HuH-7.5 (cell line): Measurements from ENCODE around the gene GYS1.

Source experiments
- DNase-seq: peaks from one replicate; pipeline ENCODE4 v3.0.0; 2011; ENCODE audit warnings: low spot score

The GYS1 gene

DNA sequence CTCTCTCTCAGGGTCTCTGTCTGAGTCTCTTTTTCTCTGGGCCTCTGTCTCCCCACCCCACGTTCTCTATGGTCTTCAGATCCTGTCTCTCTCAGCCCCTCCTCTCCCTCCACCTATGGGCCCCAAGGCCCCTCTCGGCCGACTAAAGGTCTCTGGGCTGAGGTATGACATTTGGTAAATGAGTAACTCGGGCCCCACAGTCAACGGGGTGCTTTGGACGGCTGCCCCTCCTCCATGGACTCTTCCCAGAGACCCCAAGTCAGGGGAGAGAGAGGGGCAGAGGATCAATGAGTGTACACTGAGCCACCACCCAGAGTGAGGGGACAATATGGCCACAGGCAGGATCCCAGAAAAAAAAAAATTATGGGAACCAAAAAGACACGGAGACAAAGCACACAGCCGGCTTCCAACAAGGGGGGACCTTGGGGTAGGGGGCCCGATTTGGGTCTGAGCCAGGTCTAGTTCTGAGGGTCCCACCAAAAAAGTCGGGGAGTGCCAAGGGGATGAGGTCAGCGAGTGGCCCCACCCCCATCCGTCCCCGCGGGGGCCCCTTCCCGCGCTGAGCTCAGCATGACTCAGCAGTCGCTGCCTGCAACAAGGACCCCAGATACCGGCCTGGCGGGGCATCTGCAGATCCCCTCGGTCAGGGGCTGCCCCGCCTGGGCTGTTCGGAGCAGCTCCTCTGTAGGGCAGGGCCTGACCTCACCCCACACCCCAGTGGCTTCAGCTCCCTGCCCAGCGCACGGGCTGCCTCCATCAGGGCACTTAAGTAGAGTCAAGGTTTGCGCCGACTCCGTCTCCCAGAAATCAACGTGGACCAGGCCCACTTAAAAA lies 29.5 kb downstream of the GYS1 start:
- peak; percentile 91 for DNase-seq

- DNase-seq = no peak
Measured at GRCh38 chr19:48962849-48963165, 30.3 kb downstream of the GYS1 start.

DNA sequence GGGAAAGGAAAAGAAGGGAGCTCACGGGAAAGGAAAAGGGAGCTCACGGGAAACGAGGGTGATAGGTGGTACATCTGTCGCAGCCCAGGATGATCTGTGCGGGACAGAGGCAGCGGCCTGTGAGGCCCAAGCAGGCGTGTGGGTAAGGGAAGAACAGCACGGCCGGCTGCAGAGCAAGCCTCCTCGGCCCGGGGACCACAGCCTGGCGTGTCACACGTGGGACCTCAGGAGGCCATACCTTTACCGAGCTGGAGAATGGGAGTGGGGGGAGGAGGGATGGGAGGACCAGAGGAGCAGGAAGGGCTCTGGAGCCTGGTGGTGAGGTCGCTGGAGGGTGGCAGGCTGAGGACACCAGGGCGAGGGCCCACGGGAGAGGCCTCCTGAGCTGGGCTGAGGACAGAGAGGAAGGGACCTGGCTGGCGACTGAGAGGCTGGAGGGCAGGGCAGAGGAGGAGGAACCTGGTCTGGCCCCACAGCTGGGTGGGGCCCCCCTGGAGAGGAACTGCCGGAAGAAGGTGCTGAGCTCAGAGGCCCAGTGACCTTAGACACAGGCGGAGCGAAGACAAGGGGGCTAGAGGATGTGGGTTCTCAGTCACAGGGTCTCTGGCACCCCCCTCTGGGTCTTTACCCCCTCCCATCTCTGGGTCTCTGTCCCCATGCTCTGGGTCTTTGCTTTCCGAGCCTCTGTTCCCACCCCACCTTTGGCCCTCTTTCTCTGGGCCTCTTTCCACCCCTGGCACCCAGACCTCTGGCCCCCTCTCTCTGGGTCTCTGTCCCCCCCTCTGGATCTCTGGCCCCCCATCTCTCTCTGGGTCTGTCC lies 30.9 kb downstream of the GYS1 start:
- DNase-seq = peak; percentile 79

- DNase-seq = no peak
Measured at GRCh38 chr19:48961673-48962028, 31.5 kb downstream of the GYS1 start.

DNA sequence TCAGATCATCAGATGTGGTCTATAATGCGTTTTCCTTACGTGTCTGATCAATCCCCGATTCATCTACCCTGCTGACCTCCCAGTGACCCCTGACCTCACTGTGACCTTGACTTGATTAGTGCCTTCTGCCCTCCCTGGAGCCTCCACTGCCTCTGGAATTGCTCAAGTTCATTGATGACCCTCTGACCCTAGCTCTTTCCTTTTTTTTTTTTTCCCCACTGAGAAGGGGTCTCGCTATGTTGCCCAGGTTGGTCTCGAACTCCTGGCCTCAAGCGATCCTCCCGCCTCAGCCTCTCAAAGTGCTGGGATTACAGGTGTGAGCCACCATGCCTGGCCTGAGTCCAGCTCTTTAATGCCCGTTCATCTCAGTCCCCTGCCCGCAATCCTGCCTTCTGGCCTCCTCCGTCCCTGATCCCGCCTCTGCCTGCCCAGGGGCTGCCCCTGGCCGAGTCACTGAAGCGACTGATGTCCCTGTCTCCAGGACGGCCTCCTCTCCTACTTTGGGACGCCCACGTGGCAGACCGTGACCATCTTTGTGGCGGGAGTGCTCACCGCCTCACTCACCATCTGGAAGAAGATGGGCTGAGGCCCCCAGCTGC lies 32.0 kb downstream of the GYS1 start:
- no peak for DNase-seq

GRCh38 chr19:48959341-48960239 lies 33.5 kb downstream of the GYS1 start:
- DNase-seq = no peak

GRCh38 chr19:48958006-48958405 lies 35.1 kb downstream of the GYS1 start:
- no peak for DNase-seq

DNA sequence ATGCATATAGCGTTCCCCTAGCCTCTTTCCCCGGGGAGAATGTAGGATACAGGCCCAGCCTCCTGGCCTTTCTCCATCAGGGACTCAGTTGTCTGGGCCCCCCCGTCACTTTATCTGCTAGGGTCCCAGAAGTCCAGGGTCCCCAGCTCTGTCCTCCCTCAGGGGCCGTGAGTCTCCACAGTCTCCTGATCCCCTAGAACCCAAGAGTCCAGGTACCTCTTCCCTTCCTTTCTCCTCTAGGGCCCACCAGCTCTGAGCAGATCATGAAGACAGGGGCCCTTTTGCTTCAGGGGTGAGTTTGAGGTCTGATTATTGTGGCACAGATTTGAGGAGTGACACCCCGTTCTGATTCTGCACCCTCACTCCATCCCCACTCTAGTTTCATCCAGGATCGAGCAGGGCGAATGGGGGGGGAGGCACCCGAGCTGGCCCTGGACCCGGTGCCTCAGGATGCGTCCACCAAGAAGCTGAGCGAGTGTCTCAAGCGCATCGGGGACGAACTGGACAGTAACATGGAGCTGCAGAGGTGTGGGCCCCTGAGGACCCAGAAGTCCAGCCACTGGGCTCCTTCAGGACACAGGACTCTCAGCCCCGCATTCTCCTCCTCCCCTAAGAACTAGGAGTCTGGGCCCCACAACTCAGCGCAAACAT lies 37.7 kb downstream of the GYS1 start:
- DNase-seq = no peak

GRCh38 chr19:48954595-48955307 lies 38.4 kb downstream of the GYS1 start, which contains the start of gene BAX:
TSS of gene BAX (plus strand) at chr19:48954875. CDS start at chr19:48954929, 54 bp downstream.
- DNase-seq = peak; percentile 97

GRCh38 chr19:48953990-48954594 lies 39.0 kb downstream of the GYS1 start:
- no peak for DNase-seq

DNA sequence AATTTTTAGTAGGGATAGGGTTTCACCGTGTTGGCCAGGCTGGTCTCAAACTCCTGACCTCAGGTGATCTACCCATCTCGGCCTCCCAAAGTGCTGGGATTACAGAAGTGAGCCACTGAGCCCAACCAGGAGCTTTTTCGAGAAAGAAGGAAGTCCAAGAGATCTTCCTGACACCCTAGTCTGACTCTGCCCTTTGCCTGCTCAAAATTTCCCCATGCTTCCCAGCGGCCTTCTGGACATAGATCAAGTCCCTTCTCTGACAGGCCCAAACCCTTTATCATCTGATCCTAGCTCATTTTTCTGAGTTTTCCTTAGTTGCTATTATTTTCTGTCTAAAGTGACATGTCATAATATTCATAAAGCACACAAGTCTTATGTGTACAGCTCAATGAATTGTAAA lies 40.0 kb downstream of the GYS1 start:
- no peak for DNase-seq

GRCh38 chr19:48950830-48951519 lies 42.1 kb downstream of the GYS1 start:
- no peak for DNase-seq

GRCh38 chr19:48950159-48950558 lies 43.0 kb downstream of the GYS1 start:
- DNase-seq = no peak

DNA sequence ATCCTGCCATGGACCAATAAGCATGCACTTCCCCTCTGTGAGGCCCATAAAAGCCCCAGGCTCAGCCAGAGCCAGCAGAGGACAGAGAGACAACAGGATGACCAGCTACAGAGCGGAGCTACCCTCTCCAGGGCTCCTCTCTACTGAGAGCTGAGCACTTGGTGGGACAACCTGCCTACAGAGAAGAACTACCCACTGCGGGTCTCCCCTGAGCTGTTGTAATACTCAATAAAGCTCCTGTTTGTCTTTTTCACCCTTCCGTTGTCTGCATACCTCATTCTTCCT lies 45.9 kb downstream of the GYS1 start:
- DNase-seq = no peak

- DNase-seq = no peak
Measured at GRCh38 chr19:48946463-48947257, 46.4 kb downstream of the GYS1 start.

DNA sequence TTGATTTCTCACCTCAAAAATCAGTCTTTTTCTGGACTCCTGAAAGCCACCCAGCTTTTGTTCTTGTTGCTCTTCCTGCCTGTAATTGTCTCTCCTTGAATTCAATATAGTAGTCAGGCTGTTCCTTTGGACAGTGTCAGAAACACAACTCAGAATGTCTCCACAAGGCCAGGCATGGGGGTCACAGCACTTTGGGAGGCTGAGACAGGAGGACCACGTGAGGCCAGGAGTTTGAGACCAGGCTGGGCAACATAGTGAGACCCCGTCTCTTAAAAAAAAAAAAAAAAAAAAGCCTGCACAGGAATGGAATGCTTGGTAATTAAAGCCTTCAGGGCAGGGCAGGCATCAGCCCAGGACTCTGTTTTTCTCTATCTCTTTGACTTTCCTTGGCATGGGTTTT lies 47.3 kb downstream of the GYS1 start:
- no peak for DNase-seq

- no peak for DNase-seq
Measured at GRCh38 chr19:48945415-48945814, 47.7 kb downstream of the GYS1 start.

GRCh38 chr19:48943081-48943480 lies 50.0 kb downstream of the GYS1 start:
- no peak for DNase-seq

- no peak for DNase-seq
Measured at GRCh38 chr19:48940902-48941301, 52.2 kb downstream of the GYS1 start.
